H1 (cell line): ENCODE results near the gene USP1. TPM values are rescaled to one million over a fixed set of nuclear protein-coding genes. Genes with fewer than 3 reads are reported as not detected.

ENCODE experiments used
- CTCF ChIA-PET: fragments of 300-600 bp; sonication (Branson Sonifier 250); formaldehyde crosslinking; loops from one replicate; lab custom pipeline; 2021; ENCODE audit not compliant: partially characterized antibody; lab: Charles Lee
- POLR2A ChIA-PET: fragments of 300-600 bp; sonication (Branson Sonifier 250); formaldehyde crosslinking; loops from one replicate; lab custom pipeline; 2021; ENCODE audit warnings: inconsistent platforms; ENCODE audit not compliant: partially characterized antibody; lab: Charles Lee
- DNase-seq, 2 experiments: peaks; one replicate each; pipeline versions ENCODE4 v3.0.0 to v3.0.0-alpha.2; 2010 to 2022; ENCODE audit warnings: low spot score in 2 of 2, low read depth in 1 of 2, mixed read lengths in 1 of 2
- FAIRE-seq: peaks from 2 replicates; lab custom pipeline; 2011; peaks lifted over from hg19 to GRCh38; lab: Jason Lieb, UNC
- H2AFZ ChIP-seq: 2 replicates; pipeline ENCODE4 v1.8.1; 2012; ENCODE audit warnings: low read length, inconsistent platforms
- H2AK5ac ChIP-seq: 2 replicates; pipeline ENCODE4 v1.6.1; 2013; ENCODE audit warnings: low read depth, low read length
- H2BK120ac ChIP-seq: replicated peaks from 2 replicates; pipeline ENCODE3; 2013; ENCODE audit warnings: low read depth, low read length, inconsistent platforms
- H2BK12ac ChIP-seq: 2 replicates; pipeline ENCODE4 v1.6.1; 2013; ENCODE audit warnings: low read depth, low read length
- H2BK15ac ChIP-seq: 2 replicates; pipeline ENCODE4 v1.6.1; 2013; ENCODE audit warnings: low read length
- H2BK20ac ChIP-seq: 2 replicates; pipeline ENCODE4 v1.6.1; 2013; ENCODE audit warnings: low read length
- H2BK5ac ChIP-seq: 2 replicates; pipeline ENCODE4 v1.6.1; 2013; ENCODE audit warnings: low read depth, low read length
- H3K14ac ChIP-seq: 2 replicates; pipeline ENCODE4 v1.6.1; 2013; ENCODE audit warnings: inconsistent platforms; ENCODE audit not compliant: insufficient read length
- H3K18ac ChIP-seq: 2 replicates; pipeline ENCODE4 v1.6.1; 2013; ENCODE audit warnings: low read length; ENCODE audit errors: extremely low read depth
- H3K23ac ChIP-seq: 2 replicates; pipeline ENCODE4 v1.6.1; 2013; ENCODE audit warnings: inconsistent platforms; ENCODE audit not compliant: insufficient read length
- H3K23me2 ChIP-seq: 2 replicates; pipeline ENCODE4 v1.6.1; 2013; ENCODE audit warnings: low read depth, low read length
- H3K27ac ChIP-seq: 2 replicates; pipeline ENCODE4 v1.6.1; 2011; ENCODE audit warnings: low read depth, low read length, inconsistent platforms
- H3K27me3 ChIP-seq, 4 experiments: replicated peaks in 1 of 4; 1 replicate in 1 of 4; 2 replicates in 3 of 4; pipeline versions ENCODE4 v1.6.1 to v1.8.1; 2011 to 2013; ENCODE audit warnings: low read length in 3 of 4, mild to moderate bottlenecking in 3 of 4, inconsistent platforms in 2 of 4, mixed read lengths in 2 of 4, moderate library complexity in 1 of 4; ENCODE audit not compliant: control insufficient read depth in 3 of 4, insufficient read depth in 3 of 4; ENCODE audit errors: extremely low read depth in 1 of 4
- H3K36me3 ChIP-seq, 4 experiments: 2 replicates each; pipeline versions ENCODE4 v1.6.1 to v1.8.1; 2011 to 2013; ENCODE audit warnings: mild to moderate bottlenecking in 4 of 4, low read length in 3 of 4, moderate library complexity in 2 of 4, control low read depth in 1 of 4, inconsistent platforms in 1 of 4; ENCODE audit not compliant: insufficient read depth in 4 of 4, control insufficient read depth in 2 of 4
- H3K4ac ChIP-seq: replicated peaks from 2 replicates; pipeline ENCODE3; 2013; ENCODE audit warnings: low read length, low read depth, mixed read lengths, inconsistent platforms; ENCODE audit not compliant: insufficient read length
- H3K4me1 ChIP-seq, 4 experiments: replicated peaks in 1 of 4; 1 replicate in 1 of 4; 2 replicates in 3 of 4; pipeline versions ENCODE4 v1.6.1 to v1.8.1; 2011 to 2013; ENCODE audit warnings: low read length in 3 of 4, inconsistent platforms in 2 of 4, mixed read lengths in 1 of 4; ENCODE audit not compliant: insufficient read depth in 4 of 4, control insufficient read depth in 3 of 4
- H3K4me2 ChIP-seq, 2 experiments: 2 replicates each; pipeline versions ENCODE4 v1.6.1 to v1.8.1; 2011 to 2013; ENCODE audit warnings: low read depth in 2 of 2, low read length in 2 of 2, control low read depth in 1 of 2, inconsistent platforms in 1 of 2, mild to moderate bottlenecking in 1 of 2; ENCODE audit not compliant: insufficient read depth in 1 of 2
- H3K4me3 ChIP-seq, 4 experiments: fragments of 200-600, 300-600 bp in 1 of 4; sonication (generic), shearing (Covaris generic), sonication (Bioruptor Twin) in 1 of 4; 2 replicates each; pipeline versions ENCODE4 v1.5.1 to v1.8.1; 2011 to 2016; ENCODE audit warnings: low read length in 4 of 4, low read depth in 3 of 4, control low read depth in 2 of 4, inconsistent platforms in 2 of 4, mild to moderate bottlenecking in 2 of 4, mixed read lengths in 1 of 4, moderate library complexity in 1 of 4; ENCODE audit not compliant: insufficient read depth in 2 of 4; ENCODE audit errors: extremely low read depth in 1 of 4
- H3K56ac ChIP-seq: replicated peaks from 2 replicates; pipeline ENCODE3; 2013; ENCODE audit warnings: low read depth, mild to moderate bottlenecking, mixed read lengths, low read length, inconsistent platforms; ENCODE audit not compliant: insufficient read length
- H3K79me1 ChIP-seq: 2 replicates; pipeline ENCODE4 v1.6.1; 2013; ENCODE audit warnings: low read depth, low read length, control low read depth
- H3K79me2 ChIP-seq, 2 experiments: 2 replicates each; pipeline versions ENCODE4 v1.6.1 to v1.8.1; 2012 to 2013; ENCODE audit warnings: low read length in 2 of 2, mild to moderate bottlenecking in 2 of 2, inconsistent platforms in 1 of 2; ENCODE audit not compliant: insufficient read depth in 2 of 2, control insufficient read depth in 1 of 2
- H3K9ac ChIP-seq, 4 experiments: replicated peaks in 1 of 4; 1 replicate in 1 of 4; 2 replicates in 3 of 4; pipeline versions ENCODE4 v1.6.1 to v1.8.1; 2011 to 2013; ENCODE audit warnings: low read depth in 3 of 4, low read length in 3 of 4, control low read depth in 2 of 4, mild to moderate bottlenecking in 2 of 4, moderate library complexity in 2 of 4, inconsistent platforms in 1 of 4; ENCODE audit errors: extremely low read depth in 1 of 4
- H3K9me3 ChIP-seq, 2 experiments: 2 replicates each; pipeline versions ENCODE4 v1.6.1 to v1.8.1; 2012 to 2013; ENCODE audit warnings: mild to moderate bottlenecking in 2 of 2, moderate library complexity in 2 of 2, control low read depth in 1 of 2, inconsistent platforms in 1 of 2, low read depth in 1 of 2, low read length in 1 of 2, mixed read lengths in 1 of 2; ENCODE audit not compliant: insufficient read depth in 2 of 2
- H4K20me1 ChIP-seq, 2 experiments: replicated peaks in 1 of 2; 2 replicates each; pipeline versions ENCODE3 to v1.8.1; 2011 to 2013; ENCODE audit warnings: inconsistent platforms in 2 of 2, low read length in 2 of 2, mild to moderate bottlenecking in 1 of 2; ENCODE audit not compliant: insufficient read depth in 2 of 2, control insufficient read depth in 1 of 2
- H4K5ac ChIP-seq: 2 replicates; pipeline ENCODE4 v1.6.1; 2013; ENCODE audit warnings: low read length, low read depth, mixed read lengths, inconsistent platforms; ENCODE audit not compliant: insufficient read length
- H4K8ac ChIP-seq: 2 replicates; pipeline ENCODE4 v1.8.0; 2013; ENCODE audit warnings: mild to moderate bottlenecking, moderate library complexity, low read length, inconsistent platforms; ENCODE audit not compliant: insufficient read depth; ENCODE audit errors: extremely low read depth
- H4K91ac ChIP-seq: replicated peaks from 2 replicates; pipeline ENCODE3; 2013; ENCODE audit warnings: low read length, mixed read lengths, inconsistent platforms; ENCODE audit not compliant: insufficient read length
- ASH2L ChIP-seq: fragments of 200-600, 300-600 bp; sonication (generic); IDR thresholded peaks from one replicate; pipeline ENCODE4 v1.7.1; 2017; ENCODE audit warnings: low read length
- CREB1 ChIP-seq: IDR thresholded peaks from 2 replicates; pipeline ENCODE4 v1.6.1; 2012; ENCODE audit warnings: inconsistent platforms
- GTF2F1 ChIP-seq: IDR thresholded peaks from 2 replicates; pipeline ENCODE4 v1.6.1; 2012; ENCODE audit warnings: low read depth, low read length, improper control_type of control experiment, borderline replicate concordance
- HDAC6 ChIP-seq: IDR thresholded peaks from one replicate; pipeline ENCODE4 v1.7.1; 2012; ENCODE audit warnings: low read depth, mild to moderate bottlenecking, inconsistent platforms, low read length, moderate library complexity
- KDM5A ChIP-seq: fragments of 200-600 bp; IDR thresholded peaks from 2 replicates; pipeline ENCODE4 v1.7.1; 2012; ENCODE audit warnings: mild to moderate bottlenecking, low read length, inconsistent platforms, mixed read lengths
- NANOG ChIP-seq: IDR thresholded peaks from 2 replicates; pipeline ENCODE4 v1.6.1; 2011; ENCODE audit warnings: low read length, low read depth, mild to moderate bottlenecking, inconsistent platforms; ENCODE audit not compliant: insufficient read depth, poor library complexity, severe bottlenecking
- PHF8 ChIP-seq: fragments of 200-600 bp; sonication (generic); conservative IDR thresholded peaks from 2 replicates; pipeline ENCODE4 v1.7.1; 2012; ENCODE audit warnings: low read depth, mild to moderate bottlenecking, inconsistent platforms, low read length, moderate library complexity
- POLR2AphosphoS5 ChIP-seq: IDR thresholded peaks from 2 replicates; pipeline ENCODE4 v1.6.1; 2011; ENCODE audit warnings: low read depth, low read length
- TAF1 ChIP-seq: IDR thresholded peaks from 2 replicates; pipeline ENCODE4 v1.6.1; 2011; ENCODE audit warnings: mild to moderate bottlenecking, low read depth, low read length
- TAF7 ChIP-seq: optimal IDR thresholded peaks from 2 replicates; pipeline ENCODE3; 2011; ENCODE audit warnings: low read depth, mild to moderate bottlenecking, inconsistent platforms, low read length, moderate library complexity, borderline replicate concordance
- TBP ChIP-seq: IDR thresholded peaks from 2 replicates; pipeline ENCODE4 v1.6.1; 2011; ENCODE audit warnings: low read depth, low read length, improper control_type of control experiment
- WGBS, 2 experiments: shearing (Covaris generic) in 1 of 2; methylation state at CpG; one replicate each; pipeline versions ENCODE4 v1.1.6 to v1.1.7; 2013 to 2015; ENCODE audit warnings: low lambda C conversion rate in 2 of 2, mixed read lengths in 2 of 2, inconsistent platforms in 1 of 2, low coverage in 1 of 2, missing lambda C conversion rate in 1 of 2; ENCODE audit not compliant: insufficient replicate concordance in 2 of 2, insufficient coverage in 1 of 2, insufficient read length in 1 of 2; ENCODE audit errors: extremely low coverage in 1 of 2, missing lambda C conversion rate in 1 of 2; 5-methylcytosine and 5-hydroxymethylcytosine counted together
- polyA plus RNA-seq, 7 experiments: library from polyadenylated mRNA; depleted of rRNA in 3 of 7; stranded (reverse) in 5 of 7; unstranded in 2 of 7; fragments of >200 nt in 5 of 7; fragments of 200-250 nt in 2 of 7; gene quantifications; 1 replicate in 5 of 7; 2 replicates in 1 of 7; 4 replicates in 1 of 7; pipeline versions ENCODE4 v1.2.1 to v1.2.3, GENCODE V29; 2011 to 2013; ENCODE audit warnings: missing spikeins in 2 of 7, mixed read lengths in 2 of 7
- total RNA-seq: library from RNA; stranded (reverse); fragmentation: NEBNext Ultra II Directional; extraction: Animal tissue kit (Norgen Biotek cat#: 25700); gene quantifications from 2 replicates; pipeline ENCODE4 v1.2.1, GENCODE V29; 2021
- TF ChIP-seq, protein P1 (sequence below): IDR thresholded peaks from 2 replicates; pipeline ENCODE4 v1.6.1; 2012; ENCODE audit warnings: low read length, inconsistent platforms

Gene USP1
- total and polyA plus RNA-seq, 2 of the 8 experiments (the other 6 are each of a cell fraction or from before 2014, with no cell fraction given) = 9.1 to 49.6 TPM

- CTCF ChIA-PET = interaction anchor here (0.6 to 2.0 kb wide), 4 partner anchors 28 to 294 kb away, joined by 3 to 7 read pairs (median 4); no protein-coding TSS in a partner anchor
- Histone ChIP-seq H4K91ac (peak overlapping the region; percentile 90), H3K14ac (no peak overlapping the region), H3K79me1 (no peaks in the 10 kb centered on the region), H2AFZ (no peak overlapping the region; the same call in 1 of the 2 replicates), H3K4me3 (peak overlapping the region; percentile 68 to 81 (median 76)), H3K23ac (no peak overlapping the region), H3K18ac (peak overlapping the region; percentile 94), H3K79me2 (peaks cover 12 to 37% of the 10 kb centered on the region in 2 experiments), H3K4ac (peak overlapping the region; percentile 51), H2AK5ac (peak overlapping the region; percentile 65; the same call in 1 of the 2 replicates), H4K5ac (peak overlapping the region; percentile 88), H3K56ac (peak overlapping the region; percentile 85), H3K23me2 (peaks cover 18% of the 10 kb centered on the region), H3K9me3 (no peaks in the 10 kb centered on the region), H3K36me3 (peaks cover 0 to 7% (median 0%) of the 10 kb centered on the region in 4 experiments; a peak in 2 of 8 replicates), H3K9ac (peak overlapping the region; percentile 94 to 99 (median 98)), H3K4me2 (peak overlapping the region; percentile 93 to 100), H2BK120ac (no peak overlapping the region), H3K4me1 (no peaks in the 10 kb centered on the region; a peak in 3 of 7 replicates), H3K27me3 (no peaks in the 10 kb centered on the region), H2BK12ac (peak overlapping the region; percentile 81; the same call in 1 of the 2 replicates), H3K27ac (peak overlapping the region; percentile 99), H4K20me1 (peaks cover 7% of the 10 kb centered on the region in 2 experiments), H2BK5ac (peak overlapping the region; percentile 100), H4K8ac (peak overlapping the region; percentile 99), H2BK15ac (no peak overlapping the region), H2BK20ac (no peak overlapping the region)
- POLR2A ChIA-PET = interaction anchor here (0.6 to 3.2 kb wide), 26 partner anchors 10 to 649 kb away, joined by 3 to 17 read pairs (median 4); no protein-coding TSS in a partner anchor
- 0% methylated on average over 44 of the region's 45 CpGs; no CpG with 5 or more reads in 1 of the 2 experiments for WGBS, 2 experiments
- peak in 1 of 2 experiments; percentile 93 for DNase-seq
- FAIRE-seq = no peak
- TF ChIP-seq CREB1 (peak; percentile 41; the same call in 1 of the 2 replicates), TAF1 (peak; percentile 96), NANOG (no peak), HDAC6 (no peak), ASH2L (peak; percentile 57), POLR2AphosphoS5 (peak; percentile 91), TBP (peak; percentile 85), GTF2F1 (peak; percentile 64), TAF7 (peak; percentile 90), PHF8 (peak; percentile 93), KDM5A (peak; percentile 58; the same call in 1 of the 2 replicates)
- TF ChIP-seq, protein P1, sequence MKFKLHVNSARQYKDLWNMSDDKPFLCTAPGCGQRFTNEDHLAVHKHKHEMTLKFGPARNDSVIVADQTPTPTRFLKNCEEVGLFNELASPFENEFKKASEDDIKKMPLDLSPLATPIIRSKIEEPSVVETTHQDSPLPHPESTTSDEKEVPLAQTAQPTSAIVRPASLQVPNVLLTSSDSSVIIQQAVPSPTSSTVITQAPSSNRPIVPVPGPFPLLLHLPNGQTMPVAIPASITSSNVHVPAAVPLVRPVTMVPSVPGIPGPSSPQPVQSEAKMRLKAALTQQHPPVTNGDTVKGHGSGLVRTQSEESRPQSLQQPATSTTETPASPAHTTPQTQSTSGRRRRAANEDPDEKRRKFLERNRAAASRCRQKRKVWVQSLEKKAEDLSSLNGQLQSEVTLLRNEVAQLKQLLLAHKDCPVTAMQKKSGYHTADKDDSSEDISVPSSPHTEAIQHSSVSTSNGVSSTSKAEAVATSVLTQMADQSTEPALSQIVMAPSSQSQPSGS = no peak
Observed at GRCh38 chr1:62436039-62436465, 797 bp upstream of the USP1 start.
